Aorta (tissue), 5 donors: ENCODE measurements around the gene NELL1. TPM values are rescaled to one million over a fixed set of nuclear protein-coding genes. Genes with fewer than 3 reads are reported as not detected.
A peak's percentile ranks its signal among the peaks of the same experiment; 100 is the strongest.

Experiments
- ATAC-seq: fragments of 200-7000 bp; cut with Tn5 transposase; one replicate; pipeline ENCODE4 v1.9.1; 2022; ENCODE audit warnings: moderate library complexity; ENCODE audit not compliant: low FRiP score
- DNase-seq, 2 donors: peaks; one replicate each; pipeline ENCODE4 v3.0.0-alpha.2; 2020
- H3K27ac ChIP-seq, 2 donors: one replicate each; pipeline ENCODE4 v1.5.1; 2013; ENCODE audit warnings: low read length in 2 of 2, mild to moderate bottlenecking in 2 of 2, moderate library complexity in 2 of 2, control low read depth in 1 of 2, inconsistent platforms in 1 of 2, low read depth in 1 of 2
- H3K27me3 ChIP-seq, 2 donors: one replicate each; pipeline ENCODE4 v1.6.1; 2013; ENCODE audit warnings: control low read depth in 1 of 2, low read length in 1 of 2, mild to moderate bottlenecking in 1 of 2, moderate library complexity in 1 of 2; ENCODE audit not compliant: insufficient read depth in 2 of 2, control insufficient read depth in 1 of 2
- H3K36me3 ChIP-seq, 2 donors: one replicate each; pipeline ENCODE4 v1.6.1; 2013; ENCODE audit warnings: control low read depth in 1 of 2, low read length in 1 of 2, mild to moderate bottlenecking in 1 of 2; ENCODE audit not compliant: insufficient read depth in 2 of 2, control insufficient read depth in 1 of 2
- H3K4me1 ChIP-seq, 2 donors: one replicate each; pipeline ENCODE4 v1.6.1; 2013; ENCODE audit warnings: low read length in 2 of 2, control low read depth in 1 of 2, mild to moderate bottlenecking in 1 of 2, moderate library complexity in 1 of 2; ENCODE audit not compliant: insufficient read depth in 2 of 2, control insufficient read depth in 1 of 2
- H3K4me3 ChIP-seq, 2 donors: one replicate each; pipeline ENCODE4 v1.5.1; 2013; ENCODE audit warnings: low read length in 2 of 2, control low read depth in 1 of 2, mild to moderate bottlenecking in 1 of 2
- H3K9me3 ChIP-seq: one replicate; pipeline ENCODE4 v1.6.1; 2013; ENCODE audit warnings: mild to moderate bottlenecking, low read length; ENCODE audit not compliant: control insufficient read depth
- WGBS, 2 donors: extraction: QIAGEN DNeasy Blood & Tissue Kit; methylation state at CpG; one replicate each; pipeline ENCODE4 v1.1.7; 2013; 5-methylcytosine and 5-hydroxymethylcytosine counted together
- intact Hi-C, 2 donors: fragments of 100-400 bp; cut with DNase I; formaldehyde crosslinking; loops; one replicate each; pipeline versions ENCODE4 v1.14.2 to v1.15.0; 2022
- polyA plus RNA-seq, 2 donors: library from polyadenylated mRNA; stranded (reverse); fragments of 200-250 nt; gene quantifications; one replicate each; pipeline ENCODE4 v1.2.3, GENCODE V29; 2013
- total RNA-seq, 2 donors: library from RNA; stranded (reverse); fragmentation: NEBNext Ultra II Directional; extraction: Animal tissue kit (Norgen Biotek cat#: 25700); gene quantifications; one replicate each; pipeline ENCODE4 v1.2.1, GENCODE V29; 2021
- donor health status: healthy with polysubstance abuse.
- donor health status: Bipolar disorder and iron deficiency.
- donor health status: DM: no; HTN: no; CAD: no.
- donor health status: DM: no; HTN: no; CAD: no.
- donor health status: DM: yes; HTN: yes; CAD: no.

The NELL1 gene
- total and polyA plus RNA-seq, 4 donors = 0.88 TPM; not detected in 3

GRCh38 chr11:20632169-20632532 is 37.2 kb upstream of the NELL1 start:
- Histone ChIP-seq H3K36me3 (no peaks in the 10 kb centered on the region), H3K27ac (no peak overlapping the region), H3K4me3 (no peak overlapping the region), H3K9me3 (peaks cover 6% of the 10 kb centered on the region), H3K27me3 (peaks cover 0 to 3% of the 10 kb centered on the region in 2 donors), H3K4me1 (no peaks in the 10 kb centered on the region)
- ATAC-seq = no peak
- intact Hi-C loops = no loop called here
- DNase-seq = no peak
- 15 to 22% methylated on average over 1 of the region's 1 CpG for WGBS, 2 donors

GRCh38 chr11:20634044-20634443 is 35.3 kb upstream of the NELL1 start:
- intact Hi-C loops = no loop called here
- H3K9me3 ChIP-seq = peaks cover 6% of the 10 kb centered on the region
- ATAC-seq (no peak), DNase-seq (no peak)
- no peaks in the 10 kb centered on the region for H3K4me1 ChIP-seq
- no peak overlapping the region for H3K4me3 ChIP-seq
- H3K27me3 ChIP-seq = peaks cover 0 to 4% of the 10 kb centered on the region in 2 donors
- H3K27ac ChIP-seq = no peak overlapping the region
- WGBS, 2 donors = 88 to 92% methylated on average over 5 of the region's 5 CpGs
- H3K36me3 ChIP-seq = no peaks in the 10 kb centered on the region

GRCh38 chr11:20634781-20635180 is 34.6 kb upstream of the NELL1 start:
- ATAC-seq (no peak), DNase-seq (no peak)
- Histone ChIP-seq H3K36me3 (no peaks in the 10 kb centered on the region), H3K9me3 (peaks cover 6% of the 10 kb centered on the region), H3K27me3 (peaks cover 0 to 4% of the 10 kb centered on the region in 2 donors), H3K4me1 (no peaks in the 10 kb centered on the region), H3K4me3 (no peak overlapping the region), H3K27ac (no peak overlapping the region)
- intact Hi-C loops = no loop called here
- 79 to 80% methylated on average over 7 of the region's 7 CpGs for WGBS, 2 donors

- Histone ChIP-seq H3K27me3 (peaks cover 0 to 4% of the 10 kb centered on the region in 2 donors), H3K36me3 (no peaks in the 10 kb centered on the region)
- no peak for ATAC-seq
Measured at GRCh38 chr11:20638074-20638473, 31.3 kb upstream of the NELL1 start.

GRCh38 chr11:20639688-20640087 is 29.7 kb upstream of the NELL1 start:
- H3K4me1 ChIP-seq = no peaks in the 10 kb centered on the region
- intact Hi-C loops = loop anchor here in 1 of 2 donors (10.0 kb wide), 2 partner anchors 1495 to 1665 kb away; no protein-coding TSS in a partner anchor
- no peaks in the 10 kb centered on the region for H3K36me3 ChIP-seq
- no peak overlapping the region for H3K27ac ChIP-seq
- 21 to 27% methylated on average over 3 of the region's 3 CpGs for WGBS, 2 donors
- H3K27me3 ChIP-seq = peaks cover 0 to 3% of the 10 kb centered on the region in 2 donors
- no peak overlapping the region for H3K4me3 ChIP-seq
- DNase-seq (no peak), ATAC-seq (no peak)
- no peaks in the 10 kb centered on the region for H3K9me3 ChIP-seq

More at GRCh38 chr11:20638074-20638473, 31.3 kb upstream of the NELL1 start:
- 75 to 80% methylated on average over 7 of the region's 7 CpGs for WGBS, 2 donors
- no peaks in the 10 kb centered on the region for H3K4me1 ChIP-seq
- H3K9me3 ChIP-seq = peaks cover 4% of the 10 kb centered on the region
- H3K4me3 ChIP-seq = no peak overlapping the region
- intact Hi-C loops = no loop called here
- H3K27ac ChIP-seq = no peak overlapping the region
- no peak for DNase-seq

GRCh38 chr11:20640401-20640800 is 29.0 kb upstream of the NELL1 start:
- H3K4me1 ChIP-seq = no peaks in the 10 kb centered on the region
- DNase-seq (no peak), ATAC-seq (no peak)
- H3K4me3 ChIP-seq = no peak overlapping the region
- no peak overlapping the region for H3K27ac ChIP-seq
- intact Hi-C loops = loop anchor here in 1 of 2 donors (10.0 kb wide), 2 partner anchors 1494 to 1664 kb away; no protein-coding TSS in a partner anchor
- WGBS, 2 donors = 92% methylated on average over 2 of the region's 2 CpGs
- no peaks in the 10 kb centered on the region for H3K9me3 ChIP-seq
- peaks cover 0 to 3% of the 10 kb centered on the region in 2 donors for H3K27me3 ChIP-seq
- no peaks in the 10 kb centered on the region for H3K36me3 ChIP-seq

- Histone ChIP-seq H3K4me3 (no peak overlapping the region), H3K9me3 (no peaks in the 10 kb centered on the region), H3K4me1 (no peaks in the 10 kb centered on the region), H3K27me3 (no peaks in the 10 kb centered on the region), H3K27ac (no peak overlapping the region), H3K36me3 (no peaks in the 10 kb centered on the region)
- ATAC-seq = no peak
- 67 to 68% methylated on average over 4 of the region's 4 CpGs for WGBS, 2 donors
- intact Hi-C loops = loop anchor here in 1 of 2 donors (10.0 kb wide), 2 partner anchors 1490 to 1660 kb away; no protein-coding TSS in a partner anchor
- no peak for DNase-seq
Measured at GRCh38 chr11:20644360-20644759, 25.0 kb upstream of the NELL1 start.

- H3K9me3 ChIP-seq = no peaks in the 10 kb centered on the region
- WGBS, 2 donors = 35 to 36% methylated on average over 4 of the region's 4 CpGs
- H3K27ac ChIP-seq = no peak overlapping the region
- intact Hi-C loops = loop anchor here (5.0 to 10.0 kb wide), 3 partner anchors 864 to 1657 kb away; no protein-coding TSS in a partner anchor
- no peaks in the 10 kb centered on the region for H3K36me3 ChIP-seq
- ATAC-seq (peak; percentile 75), DNase-seq (no peak)
- H3K4me1 ChIP-seq = no peaks in the 10 kb centered on the region
- no peak overlapping the region for H3K4me3 ChIP-seq
- no peaks in the 10 kb centered on the region for H3K27me3 ChIP-seq
Measured at GRCh38 chr11:20647976-20648565, 21.3 kb upstream of the NELL1 start.

- Histone ChIP-seq H3K4me1 (no peaks in the 10 kb centered on the region), H3K27me3 (no peaks in the 10 kb centered on the region), H3K27ac (no peak overlapping the region), H3K9me3 (no peaks in the 10 kb centered on the region), H3K36me3 (no peaks in the 10 kb centered on the region), H3K4me3 (no peak overlapping the region)
- ATAC-seq (no peak), DNase-seq (no peak)
- WGBS, 2 donors = 56 to 68% methylated on average over 13 of the region's 13 CpGs
- intact Hi-C loops = loop anchor here in 1 of 2 donors (10.0 kb wide), 1 partner anchor 1653 kb away; no protein-coding TSS in a partner anchor
Measured at GRCh38 chr11:20652150-20652806, 17.1 kb upstream of the NELL1 start.
